Endothelial cell of umbilical vein (primary cell): ENCODE results near the gene KLHL6. TPM values are rescaled to one million over a fixed set of nuclear protein-coding genes. Genes with fewer than 3 reads are reported as not detected.

Source experiments
- BruUV-seq: library from RNA; stranded (reverse); fragments of 400-500 nt; replicated peaks from 2 replicates; lab custom pipeline; 2021; lab: Mats Ljungman, UMichigan
- CTCF ChIA-PET: fragments of 300-600, 350-600 bp; sonication (Branson Sonifier 250); formaldehyde crosslinking; loops from one replicate; lab custom pipeline; 2021; ENCODE audit warnings: antibody characterized with exemption, inconsistent platforms; lab: Charles Lee
- POLR2A ChIA-PET: fragments of 300-600, 350-600 bp; sonication (Branson Sonifier 250); formaldehyde crosslinking; loops from one replicate; lab custom pipeline; 2021; ENCODE audit warnings: antibody characterized with exemption, inconsistent platforms; lab: Charles Lee
- DNase-seq: peaks from one replicate; pipeline ENCODE4 v3.0.0-alpha.2; 2011; ENCODE audit warnings: low read depth, low spot score
- FAIRE-seq: peaks from 2 replicates; lab custom pipeline; 2011; peaks lifted over from hg19 to GRCh38; lab: Jason Lieb, UNC
- H2AFZ ChIP-seq: 2 replicates; pipeline ENCODE4 v1.6.0; 2012; ENCODE audit warnings: low read depth, low read length, control low read depth, inconsistent platforms
- H3K27ac ChIP-seq: 2 replicates; pipeline ENCODE4 v1.5.1; 2011; ENCODE audit warnings: low read depth, mild to moderate bottlenecking, control low read depth, low read length, moderate library complexity; ENCODE audit not compliant: insufficient read depth
- H3K27me3 ChIP-seq, 2 experiments: 2 replicates each; pipeline versions ENCODE4 v1.6.0 to v1.6.1; 2011; ENCODE audit warnings: low read length in 2 of 2, mixed read lengths in 1 of 2; ENCODE audit not compliant: control insufficient read depth in 2 of 2, insufficient read depth in 2 of 2
- H3K36me3 ChIP-seq, 2 experiments: 2 replicates in 1 of 2; 3 replicates in 1 of 2; pipeline ENCODE4 v1.5.1; 2011; ENCODE audit warnings: low read length in 2 of 2, mild to moderate bottlenecking in 1 of 2, moderate library complexity in 1 of 2; ENCODE audit not compliant: control insufficient read depth in 2 of 2, insufficient read depth in 2 of 2; ENCODE audit errors: extremely low read depth in 1 of 2
- H3K4me1 ChIP-seq: 3 replicates; pipeline ENCODE4 v1.5.1; 2011; ENCODE audit warnings: mild to moderate bottlenecking, low read length; ENCODE audit not compliant: control insufficient read depth, insufficient read depth; ENCODE audit errors: extremely low read depth
- H3K4me2 ChIP-seq: 2 replicates; pipeline ENCODE4 v1.6.1; 2011; ENCODE audit warnings: low read length, control low read depth, mixed read lengths; ENCODE audit not compliant: insufficient read depth
- H3K4me3 ChIP-seq, 3 experiments: fragments of 200-600 bp in 1 of 3; sonication (generic), shearing (Covaris generic) in 1 of 3; replicated peaks in 1 of 3; 2 replicates each; pipeline ENCODE4 v1.5.1; 2011 to 2016; ENCODE audit warnings: control low read depth in 3 of 3, low read length in 3 of 3, mild to moderate bottlenecking in 2 of 3, inconsistent platforms in 1 of 3, low read depth in 1 of 3, moderate library complexity in 1 of 3; ENCODE audit not compliant: insufficient read depth in 1 of 3
- H3K79me2 ChIP-seq: 2 replicates; pipeline ENCODE4 v1.6.0; 2012; ENCODE audit warnings: low read length, inconsistent platforms; ENCODE audit not compliant: control insufficient read depth, insufficient read depth
- H3K9ac ChIP-seq: replicated peaks from 2 replicates; pipeline ENCODE3; 2011; ENCODE audit warnings: low read length, control low read depth; ENCODE audit not compliant: insufficient read depth; ENCODE audit errors: extremely low read depth
- H3K9me1 ChIP-seq: replicated peaks from 3 replicates; pipeline ENCODE4 v1.6.0; 2011; ENCODE audit warnings: mild to moderate bottlenecking, low read length; ENCODE audit not compliant: control insufficient read depth, insufficient read depth; ENCODE audit errors: extremely low read depth
- H3K9me3 ChIP-seq: replicated peaks from 2 replicates; pipeline ENCODE4 v1.5.1; 2012; ENCODE audit warnings: low read length, inconsistent platforms; ENCODE audit not compliant: control insufficient read depth, insufficient read depth
- H4K20me1 ChIP-seq: replicated peaks from 2 replicates; pipeline ENCODE3; 2011; ENCODE audit warnings: mild to moderate bottlenecking, low read length; ENCODE audit not compliant: control insufficient read depth, insufficient read depth; ENCODE audit errors: extremely low read depth
- EZH2 ChIP-seq: IDR thresholded peaks from 2 replicates; pipeline ENCODE4 v1.6.1; 2012; ENCODE audit warnings: borderline replicate concordance, low read depth, mild to moderate bottlenecking, moderate library complexity, low read length, inconsistent platforms; ENCODE audit not compliant: severe bottlenecking
- FOS ChIP-seq: IDR thresholded peaks from 2 replicates; pipeline ENCODE4 v1.6.1; 2011; ENCODE audit warnings: mild to moderate bottlenecking, low read length, moderate library complexity, borderline replicate concordance; ENCODE audit not compliant: insufficient read depth
- GATA2 ChIP-seq: IDR thresholded peaks from 2 replicates; pipeline ENCODE4 v1.7.0; 2011; ENCODE audit warnings: low read depth, mild to moderate bottlenecking, moderate library complexity, mixed read lengths, low read length; ENCODE audit not compliant: insufficient read length, insufficient read depth
- JUN ChIP-seq: IDR thresholded peaks from 2 replicates; pipeline ENCODE4 v1.6.1; 2011; ENCODE audit warnings: borderline replicate concordance, low read depth; ENCODE audit not compliant: insufficient read length, insufficient read depth
- MAX ChIP-seq: IDR thresholded peaks from 2 replicates; pipeline ENCODE4 v1.6.1; 2011; ENCODE audit not compliant: insufficient read depth, insufficient read length
- POLR2AphosphoS5 ChIP-seq: IDR thresholded peaks from 2 replicates; pipeline ENCODE4 v1.6.1; 2012; ENCODE audit warnings: low read depth, mild to moderate bottlenecking, control low read depth, low read length, moderate library complexity; ENCODE audit not compliant: insufficient read depth
- dilution Hi-C: fragments of 300-500 bp; cut with MboI; formaldehyde crosslinking; loops from one replicate; pipeline ENCODE4 v1.15.0; 2019; ENCODE audit warnings: low sequenced_read_pairs; ENCODE audit not compliant: extremely low pct_ligation_motif_present
- intact Hi-C: fragments of 100-400 bp; cut with micrococcal nuclease; formaldehyde crosslinking; loops from one replicate; pipeline ENCODE4 v1.10.0; 2022
- polyA plus RNA-seq, 4 experiments: library from polyadenylated mRNA; depleted of rRNA in 3 of 4; stranded (reverse) in 3 of 4; unstranded in 1 of 4; fragments of >200 nt; gene quantifications; 2 replicates each; pipeline versions ENCODE4 v1.2.1 to v1.2.3, GENCODE V29; 2011 to 2012; ENCODE audit warnings: missing spikeins in 1 of 4
- total RNA-seq: library from RNA; stranded (reverse); gene quantifications from 2 replicates; pipeline ENCODE4 v1.2.3, GENCODE V29; 2021
- TF ChIP-seq, protein P1 (sequence below), 2 donors: IDR thresholded peaks; 1 replicate in 1 of 2; 2 replicates in 1 of 2; pipeline ENCODE4 v1.5.1; 2011; ENCODE audit warnings: low read length in 2 of 2, mild to moderate bottlenecking in 2 of 2, moderate library complexity in 2 of 2, control low read depth in 1 of 2, inconsistent platforms in 1 of 2, low read depth in 1 of 2; ENCODE audit not compliant: insufficient read depth in 1 of 2; ENCODE audit errors: extremely low read depth in 1 of 2

KLHL6 gene
- total and polyA plus RNA-seq, 2 donors (not counting 3 experiments of a cell fraction or from before 2014, with no cell fraction given): 5.7 to 12.6 TPM

- dilution Hi-C loops (no loop called here), intact Hi-C loops (loop anchor here (1.0 kb wide), 1 partner anchor 124 kb away; no protein-coding TSS in a partner anchor)
- ChIA-PET POLR2A (interaction anchor here (0.7 kb wide), 1 partner anchor 189 kb away, joined by 4 read pairs; no protein-coding TSS in a partner anchor), CTCF (interaction anchor here (0.9 to 2.4 kb wide), 5 partner anchors 16 to 118 kb away, joined by 3 to 9 read pairs (median 4); no protein-coding TSS in a partner anchor)
- no peak overlapping the region for H3K27ac ChIP-seq
- no peak overlapping the region for H3K4me3 ChIP-seq
- no TSS peak for BruUV-seq
- no peaks in the 10 kb centered on the region for H3K27me3 ChIP-seq
- peaks cover 5% of the 10 kb centered on the region for H3K4me1 ChIP-seq
- FAIRE-seq: no peak
- TF ChIP-seq EZH2 (no peak), POLR2AphosphoS5 (no peak), MAX (no peak), GATA2 (no peak), JUN (no peak), FOS (no peak)
- TF ChIP-seq, protein P1, sequence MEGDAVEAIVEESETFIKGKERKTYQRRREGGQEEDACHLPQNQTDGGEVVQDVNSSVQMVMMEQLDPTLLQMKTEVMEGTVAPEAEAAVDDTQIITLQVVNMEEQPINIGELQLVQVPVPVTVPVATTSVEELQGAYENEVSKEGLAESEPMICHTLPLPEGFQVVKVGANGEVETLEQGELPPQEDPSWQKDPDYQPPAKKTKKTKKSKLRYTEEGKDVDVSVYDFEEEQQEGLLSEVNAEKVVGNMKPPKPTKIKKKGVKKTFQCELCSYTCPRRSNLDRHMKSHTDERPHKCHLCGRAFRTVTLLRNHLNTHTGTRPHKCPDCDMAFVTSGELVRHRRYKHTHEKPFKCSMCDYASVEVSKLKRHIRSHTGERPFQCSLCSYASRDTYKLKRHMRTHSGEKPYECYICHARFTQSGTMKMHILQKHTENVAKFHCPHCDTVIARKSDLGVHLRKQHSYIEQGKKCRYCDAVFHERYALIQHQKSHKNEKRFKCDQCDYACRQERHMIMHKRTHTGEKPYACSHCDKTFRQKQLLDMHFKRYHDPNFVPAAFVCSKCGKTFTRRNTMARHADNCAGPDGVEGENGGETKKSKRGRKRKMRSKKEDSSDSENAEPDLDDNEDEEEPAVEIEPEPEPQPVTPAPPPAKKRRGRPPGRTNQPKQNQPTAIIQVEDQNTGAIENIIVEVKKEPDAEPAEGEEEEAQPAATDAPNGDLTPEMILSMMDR (IDR thresholded peaks at IDR 0.05; ENCODE audit: extremely low read depth in 1 of 2, insufficient read depth in 1 of 2, low read depth in 1 of 2, low read length in 2 of 2): no peak
- H3K9me1 ChIP-seq: no peaks in the 10 kb centered on the region
- no peak overlapping the region for H2AFZ ChIP-seq
- H3K4me2 ChIP-seq: no peak overlapping the region
- H4K20me1 ChIP-seq: no peaks in the 10 kb centered on the region
- H3K9ac ChIP-seq: no peak overlapping the region
- no peak for DNase-seq
- no peaks in the 10 kb centered on the region for H3K79me2 ChIP-seq
- no peaks in the 10 kb centered on the region for H3K36me3 ChIP-seq
- no peaks in the 10 kb centered on the region for H3K9me3 ChIP-seq
Measured at GRCh38 chr3:183592821-183593220, 37.3 kb upstream of the KLHL6 start.
